ENCODE measurements around the gene CEACAM8. TPM values are rescaled to one million over a fixed set of nuclear protein-coding genes. Genes with fewer than 3 reads are reported as not detected.

Gene CEACAM8
- total RNA-seq, 1 donor from 2014 or later, result not detected

DNA sequence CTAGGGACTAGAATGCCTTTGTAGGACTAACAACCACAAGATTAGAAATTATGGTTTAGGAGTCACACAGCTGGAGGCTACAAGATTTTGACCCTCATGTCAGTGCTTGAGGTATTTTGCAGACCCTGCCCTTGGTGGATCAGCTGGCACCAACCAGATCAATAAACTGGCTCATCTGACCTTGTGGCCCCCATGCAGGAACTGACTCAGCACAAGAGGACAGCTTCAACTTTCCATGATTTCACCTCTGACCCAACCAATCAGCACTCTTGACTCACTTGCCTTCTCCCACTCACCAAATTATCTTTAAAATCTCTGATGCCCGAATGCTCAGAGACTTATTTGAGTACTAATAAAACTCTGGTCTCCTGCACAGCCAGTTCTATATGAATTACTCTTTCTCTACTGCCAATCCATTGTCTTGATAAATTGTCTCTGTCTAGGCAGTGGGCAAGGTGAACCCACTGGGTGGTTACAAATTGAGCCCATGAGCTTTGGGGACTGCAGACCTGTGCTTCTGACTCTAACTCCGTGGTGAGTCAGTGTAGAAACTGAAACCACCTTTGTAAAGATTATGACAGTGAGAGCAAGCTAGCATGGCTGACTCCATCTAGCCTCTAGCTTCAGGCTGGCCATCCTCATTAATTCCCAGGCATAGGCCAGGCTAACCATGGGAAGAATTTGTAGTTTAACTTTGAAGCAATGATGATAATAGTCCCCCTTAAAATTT lies 33.9 kb upstream of the CEACAM8 start:
- no peak for FAIRE-seq
- no peaks in the 10 kb centered on the region for H3K4me1 Mint-ChIP-seq (ENCODE audit: low read depth, unreplicated experiment)
- H3K9me3 Mint-ChIP-seq (ENCODE audit: unreplicated experiment), result peaks cover 9% of the 10 kb centered on the region

DNA sequence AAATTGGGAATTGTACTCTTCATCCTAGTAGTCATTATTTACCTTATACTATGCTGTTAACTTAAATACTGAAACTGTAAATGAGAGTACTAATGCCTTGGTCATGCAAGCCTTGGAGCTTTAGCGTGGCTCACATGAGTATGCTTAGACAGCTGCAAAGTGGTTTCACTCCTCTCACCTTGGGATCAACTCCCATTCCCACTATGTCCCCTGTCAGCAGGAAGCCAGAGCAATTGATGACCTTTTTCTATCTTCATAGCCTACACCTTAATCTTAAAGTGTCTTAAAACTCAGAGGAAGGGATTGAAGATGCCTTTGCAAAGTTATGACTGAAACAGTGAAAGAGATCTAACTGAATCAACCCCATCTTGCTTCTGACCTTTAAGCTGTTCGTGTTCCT lies 33.2 kb upstream of the CEACAM8 start:
- H3K36me3 Mint-ChIP-seq (ENCODE audit: low read depth, unreplicated experiment), result peaks cover 2% of the 10 kb centered on the region
- H2AFZ ChIP-seq (ENCODE audit: low read depth, low read length), result no peak overlapping the region
- H3K36me3 ChIP-seq (ENCODE audit: insufficient read depth, low read length), result no peaks in the 10 kb centered on the region
- H3K4me3 Mint-ChIP-seq (ENCODE audit: unreplicated experiment), result no peak overlapping the region
- H3K27me3 ChIP-seq (ENCODE audit: insufficient read depth, low read length), result no peaks in the 10 kb centered on the region
- H4K20me1 ChIP-seq (ENCODE audit: insufficient read depth, low read length), result no peaks in the 10 kb centered on the region
- no peak for DNase-seq (ENCODE audit: low read depth)
- H3K27ac Mint-ChIP-seq (ENCODE audit: unreplicated experiment), result no peak overlapping the region
- no peaks in the 10 kb centered on the region for H3K9me3 ChIP-seq (ENCODE audit: insufficient read depth, low read depth, low read length)
- H3K9ac ChIP-seq (ENCODE audit: low read length), result no peak overlapping the region
- no peaks in the 10 kb centered on the region for H3K4me1 Mint-ChIP-seq (ENCODE audit: low read depth, unreplicated experiment)
- no peak for FAIRE-seq
- H3K27ac ChIP-seq (ENCODE audit: low read depth, low read length), result no peak overlapping the region
- H3K9me3 Mint-ChIP-seq (ENCODE audit: unreplicated experiment), result peaks cover 9% of the 10 kb centered on the region
- no peak overlapping the region for H3K4me3 ChIP-seq (ENCODE audit: insufficient read depth, low read depth, low read length)
- H3K79me2 ChIP-seq (ENCODE audit: insufficient read depth, low read length), result no peaks in the 10 kb centered on the region
- peaks cover 11% of the 10 kb centered on the region for H3K27me3 Mint-ChIP-seq (ENCODE audit: low read depth, unreplicated experiment)
- no peaks in the 10 kb centered on the region for H3K4me1 ChIP-seq (ENCODE audit: insufficient read depth, low read length)
- TF ChIP-seq EZH2 (IDR thresholded peaks at IDR 0.05; ENCODE audit: insufficient read depth, low read length), result no peak
- TF ChIP-seq, protein P1, sequence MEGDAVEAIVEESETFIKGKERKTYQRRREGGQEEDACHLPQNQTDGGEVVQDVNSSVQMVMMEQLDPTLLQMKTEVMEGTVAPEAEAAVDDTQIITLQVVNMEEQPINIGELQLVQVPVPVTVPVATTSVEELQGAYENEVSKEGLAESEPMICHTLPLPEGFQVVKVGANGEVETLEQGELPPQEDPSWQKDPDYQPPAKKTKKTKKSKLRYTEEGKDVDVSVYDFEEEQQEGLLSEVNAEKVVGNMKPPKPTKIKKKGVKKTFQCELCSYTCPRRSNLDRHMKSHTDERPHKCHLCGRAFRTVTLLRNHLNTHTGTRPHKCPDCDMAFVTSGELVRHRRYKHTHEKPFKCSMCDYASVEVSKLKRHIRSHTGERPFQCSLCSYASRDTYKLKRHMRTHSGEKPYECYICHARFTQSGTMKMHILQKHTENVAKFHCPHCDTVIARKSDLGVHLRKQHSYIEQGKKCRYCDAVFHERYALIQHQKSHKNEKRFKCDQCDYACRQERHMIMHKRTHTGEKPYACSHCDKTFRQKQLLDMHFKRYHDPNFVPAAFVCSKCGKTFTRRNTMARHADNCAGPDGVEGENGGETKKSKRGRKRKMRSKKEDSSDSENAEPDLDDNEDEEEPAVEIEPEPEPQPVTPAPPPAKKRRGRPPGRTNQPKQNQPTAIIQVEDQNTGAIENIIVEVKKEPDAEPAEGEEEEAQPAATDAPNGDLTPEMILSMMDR (IDR thresholded peaks at IDR 0.05; ENCODE audit: insufficient read depth, low read depth, low read length), result no peak
- no peak overlapping the region for H3K4me2 ChIP-seq (ENCODE audit: low read length)

More for the DNA sequence above, 33.9 kb upstream of the CEACAM8 start:
- no peak overlapping the region for H3K4me3 ChIP-seq (ENCODE audit: insufficient read depth, low read depth, low read length)
- no peaks in the 10 kb centered on the region for H4K20me1 ChIP-seq (ENCODE audit: insufficient read depth, low read length)
- no peak overlapping the region for H3K9ac ChIP-seq (ENCODE audit: low read length)
- Mint-ChIP-seq H3K4me3 (ENCODE audit: unreplicated experiment) (no peak overlapping the region), H3K27ac (ENCODE audit: unreplicated experiment) (no peak overlapping the region), H3K36me3 (ENCODE audit: low read depth, unreplicated experiment) (peaks cover 2% of the 10 kb centered on the region), H3K27me3 (ENCODE audit: low read depth, unreplicated experiment) (peaks cover 15% of the 10 kb centered on the region)
- no peaks in the 10 kb centered on the region for H3K9me3 ChIP-seq (ENCODE audit: insufficient read depth, low read depth, low read length)
- H3K27ac ChIP-seq (ENCODE audit: low read depth, low read length), result no peak overlapping the region
- H3K36me3 ChIP-seq (ENCODE audit: insufficient read depth, low read length), result no peaks in the 10 kb centered on the region
- no peak overlapping the region for H2AFZ ChIP-seq (ENCODE audit: low read depth, low read length)
- no peak overlapping the region for H3K4me2 ChIP-seq (ENCODE audit: low read length)
- no peak for DNase-seq (ENCODE audit: low read depth)
- TF ChIP-seq, protein P1 (IDR thresholded peaks at IDR 0.05; ENCODE audit: insufficient read depth, low read depth, low read length), result no peak
- no peak for TF ChIP-seq EZH2 (IDR thresholded peaks at IDR 0.05; ENCODE audit: insufficient read depth, low read length)
- no peaks in the 10 kb centered on the region for H3K79me2 ChIP-seq (ENCODE audit: insufficient read depth, low read length)
- no peaks in the 10 kb centered on the region for H3K27me3 ChIP-seq (ENCODE audit: insufficient read depth, low read length)
- H3K4me1 ChIP-seq (ENCODE audit: insufficient read depth, low read length), result no peaks in the 10 kb centered on the region

DNA sequence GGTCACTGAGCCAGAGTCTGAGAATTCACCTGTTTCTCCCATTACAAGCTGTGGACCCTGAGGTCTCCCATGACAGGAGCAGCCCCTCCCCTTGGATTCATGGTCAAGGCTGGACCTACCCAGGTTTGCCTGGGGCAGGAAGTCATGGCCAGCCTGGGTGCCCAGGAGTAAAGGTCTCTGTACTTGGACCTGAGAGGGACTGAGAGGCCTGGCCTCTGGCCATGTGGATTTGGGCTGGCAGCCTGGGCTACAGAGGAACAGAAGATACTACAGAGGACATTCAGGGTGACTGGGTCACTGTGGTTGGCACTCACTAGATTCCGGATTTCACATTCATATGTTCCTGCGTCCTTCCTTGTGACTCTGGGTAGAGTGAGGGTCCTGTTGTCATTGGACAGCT lies 31.5 kb upstream of the CEACAM8 start:
- DNase-seq (ENCODE audit: low read depth), result no peak
- Mint-ChIP-seq H3K27me3 (ENCODE audit: low read depth, unreplicated experiment) (peaks cover 6% of the 10 kb centered on the region), H3K9me3 (ENCODE audit: unreplicated experiment) (peaks cover 6% of the 10 kb centered on the region), H3K36me3 (ENCODE audit: low read depth, unreplicated experiment) (peaks cover 2% of the 10 kb centered on the region), H3K27ac (ENCODE audit: unreplicated experiment) (no peak overlapping the region), H3K4me1 (ENCODE audit: low read depth, unreplicated experiment) (no peaks in the 10 kb centered on the region), H3K4me3 (ENCODE audit: unreplicated experiment) (no peak overlapping the region)
- Histone ChIP-seq H3K36me3 (ENCODE audit: insufficient read depth, low read length) (no peaks in the 10 kb centered on the region), H3K4me2 (ENCODE audit: low read length) (no peak overlapping the region), H4K20me1 (ENCODE audit: insufficient read depth, low read length) (no peaks in the 10 kb centered on the region), H3K27me3 (ENCODE audit: insufficient read depth, low read length) (no peaks in the 10 kb centered on the region), H3K27ac (ENCODE audit: low read depth, low read length) (no peak overlapping the region), H3K79me2 (ENCODE audit: insufficient read depth, low read length) (no peaks in the 10 kb centered on the region), H2AFZ (ENCODE audit: low read depth, low read length) (no peak overlapping the region), H3K9me3 (ENCODE audit: insufficient read depth, low read depth, low read length) (no peaks in the 10 kb centered on the region), H3K4me1 (ENCODE audit: insufficient read depth, low read length) (no peaks in the 10 kb centered on the region), H3K4me3 (ENCODE audit: insufficient read depth, low read depth, low read length) (no peak overlapping the region), H3K9ac (ENCODE audit: low read length) (no peak overlapping the region)
- no peak for TF ChIP-seq EZH2 (IDR thresholded peaks at IDR 0.05; ENCODE audit: insufficient read depth, low read length)
- TF ChIP-seq, protein P1 (IDR thresholded peaks at IDR 0.05; ENCODE audit: insufficient read depth, low read depth, low read length), result no peak
- no peak for FAIRE-seq
